DOHH2 (cell line): Measurements from ENCODE around the gene RPTOR.

Experiments used
- CTCF ChIP-seq: fragments of 200-600 bp; sonication (generic); IDR thresholded peaks from one replicate; pipeline ENCODE4 v1.5.1; 2014; ENCODE audit warnings: antibody characterized with exemption, mild to moderate bottlenecking, low read depth, low read length; ENCODE audit not compliant: poor library complexity, severe bottlenecking
- EZH2phosphoT487 ChIP-seq: fragments of 200-600 bp; sonication (generic); IDR thresholded peaks from 2 replicates; pipeline ENCODE4 v1.6.1; 2017; ENCODE audit warnings: borderline replicate concordance, mild to moderate bottlenecking, antibody characterized with exemption, low read length, moderate library complexity, mixed read lengths

GRCh38 chr17:80802626-80803450 lies 258.2 kb downstream of the RPTOR start:
- TF ChIP-seq CTCF (no peak), EZH2phosphoT487 (no peak)
